ENCODE data around the gene TMOD4. TPM values are rescaled to one million over a fixed set of nuclear protein-coding genes. Genes with fewer than 3 reads are reported as not detected.

The TMOD4 gene
- total RNA-seq, 2 experiments from 2014 or later: 1.4 TPM; not detected in 1

DNA sequence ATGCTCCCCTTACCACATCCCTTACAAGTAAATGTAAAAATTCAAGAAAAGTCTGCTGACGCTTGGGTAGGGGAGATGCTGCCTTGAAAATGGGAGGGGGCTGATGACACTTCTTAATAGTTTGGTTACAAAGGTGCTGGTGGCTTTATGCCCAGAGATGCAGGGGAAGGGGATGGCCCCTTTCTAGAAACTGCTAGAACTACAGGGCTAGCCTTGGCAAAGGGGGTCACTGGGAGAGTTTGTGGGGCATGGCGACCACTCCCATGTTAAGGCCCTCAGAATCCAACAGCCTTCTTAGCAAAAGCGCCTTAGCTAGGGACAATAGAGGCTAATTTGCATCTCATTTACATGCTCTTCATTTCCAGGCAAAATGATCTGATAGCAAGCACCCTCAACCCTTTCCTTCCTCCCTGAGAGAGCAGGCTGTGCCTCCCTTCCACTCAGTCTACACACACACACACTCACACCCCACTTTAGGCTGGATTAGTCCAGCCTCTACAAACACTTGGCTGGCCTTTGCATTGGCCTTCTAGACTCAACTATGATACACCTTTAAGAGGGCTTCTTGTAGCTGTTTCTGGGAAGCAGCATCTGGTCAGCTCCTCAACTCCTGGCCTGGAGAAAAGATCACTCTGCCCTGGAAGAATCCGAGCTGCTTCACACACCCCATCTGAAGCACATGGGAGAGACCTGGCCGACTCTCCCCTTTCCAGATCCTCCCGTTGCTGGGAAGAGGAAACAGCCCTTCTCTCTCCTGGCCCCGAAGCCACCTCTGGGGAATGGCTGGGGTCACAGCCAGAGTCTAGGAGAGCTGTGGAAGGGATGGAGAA lies 31.1 kb downstream of the TMOD4 start:
- Histone ChIP-seq H3K4me3 (ENCODE audit: low read depth, low read length, poor library complexity, severe bottlenecking) (no peak overlapping the region), H3K4me2 (ENCODE audit: low read length) (peak overlapping the region; percentile 17; the same call in 1 of the 2 replicates), H3K79me2 (ENCODE audit: insufficient read depth, low read depth, low read length) (no peaks in the 10 kb centered on the region), H2AFZ (ENCODE audit: low read length) (peak overlapping the region; percentile 43), H3K36me3 (ENCODE audit: insufficient read depth, low read length) (no peaks in the 10 kb centered on the region), H4K20me1 (ENCODE audit: insufficient read depth, low read length) (no peaks in the 10 kb centered on the region), H3K9me2 (ENCODE audit: insufficient read depth, low read length) (no peaks in the 10 kb centered on the region), H3K27ac (ENCODE audit: low read depth, low read length, poor library complexity, severe bottlenecking) (no peak overlapping the region), H3K4me1 (ENCODE audit: insufficient read depth, low read length, poor library complexity, severe bottlenecking) (peaks cover 37% of the 10 kb centered on the region), H3K9me3 (ENCODE audit: low read length) (no peaks in the 10 kb centered on the region)
- POLR2A ChIA-PET: no interaction called here
- BruUV-seq (replicated peaks): no TSS peak
- CTCF ChIA-PET (ENCODE audit: unreplicated experiment): no interaction called here
- TF ChIP-seq EZH2phosphoT487 (IDR thresholded peaks at IDR 0.05; ENCODE audit: borderline replicate concordance, low read depth, low read length): no peak
- DNase-seq (ENCODE audit: low spot score): no peak
- intact Hi-C loops (cut with micrococcal nuclease; ENCODE audit: unreplicated experiment): no loop called here

DNA sequence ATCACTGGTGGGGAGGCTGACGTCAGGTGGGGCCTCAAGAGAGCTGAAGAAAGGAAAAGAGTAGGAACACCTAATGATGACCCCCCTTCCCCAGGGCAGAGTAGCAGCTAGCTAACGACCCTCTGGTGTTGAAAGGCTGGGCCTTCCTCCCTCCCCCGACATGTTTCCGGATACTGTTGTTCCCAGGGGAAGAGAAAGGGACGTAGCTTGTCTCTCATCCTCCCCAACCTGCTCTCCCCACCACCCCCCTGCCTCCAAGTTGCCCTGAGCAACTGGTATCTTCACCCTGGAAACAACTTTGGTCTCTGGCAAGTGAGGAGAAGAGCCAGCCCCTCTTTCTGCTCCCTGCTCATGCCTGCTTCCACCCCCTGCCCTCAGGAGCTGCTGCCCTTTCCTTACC lies 31.8 kb downstream of the TMOD4 start:
- Histone ChIP-seq H3K9me3 (ENCODE audit: low read length) (no peaks in the 10 kb centered on the region), H3K79me2 (ENCODE audit: insufficient read depth, low read depth, low read length) (no peaks in the 10 kb centered on the region), H2AFZ (ENCODE audit: low read length) (peak overlapping the region; percentile 43), H4K20me1 (ENCODE audit: insufficient read depth, low read length) (no peaks in the 10 kb centered on the region), H3K4me3 (ENCODE audit: low read depth, low read length, poor library complexity, severe bottlenecking) (no peak overlapping the region), H3K4me1 (ENCODE audit: insufficient read depth, low read length, poor library complexity, severe bottlenecking) (peaks cover 37% of the 10 kb centered on the region), H3K27ac (ENCODE audit: low read depth, low read length, poor library complexity, severe bottlenecking) (no peak overlapping the region), H3K36me3 (ENCODE audit: insufficient read depth, low read length) (no peaks in the 10 kb centered on the region), H3K4me2 (ENCODE audit: low read length) (peak overlapping the region; percentile 17), H3K9me2 (ENCODE audit: insufficient read depth, low read length) (no peaks in the 10 kb centered on the region)
- intact Hi-C loops (cut with micrococcal nuclease; ENCODE audit: unreplicated experiment): no loop called here
- TF ChIP-seq EZH2phosphoT487 (IDR thresholded peaks at IDR 0.05; ENCODE audit: borderline replicate concordance, low read depth, low read length): no peak
- TF ChIP-seq, protein P1, sequence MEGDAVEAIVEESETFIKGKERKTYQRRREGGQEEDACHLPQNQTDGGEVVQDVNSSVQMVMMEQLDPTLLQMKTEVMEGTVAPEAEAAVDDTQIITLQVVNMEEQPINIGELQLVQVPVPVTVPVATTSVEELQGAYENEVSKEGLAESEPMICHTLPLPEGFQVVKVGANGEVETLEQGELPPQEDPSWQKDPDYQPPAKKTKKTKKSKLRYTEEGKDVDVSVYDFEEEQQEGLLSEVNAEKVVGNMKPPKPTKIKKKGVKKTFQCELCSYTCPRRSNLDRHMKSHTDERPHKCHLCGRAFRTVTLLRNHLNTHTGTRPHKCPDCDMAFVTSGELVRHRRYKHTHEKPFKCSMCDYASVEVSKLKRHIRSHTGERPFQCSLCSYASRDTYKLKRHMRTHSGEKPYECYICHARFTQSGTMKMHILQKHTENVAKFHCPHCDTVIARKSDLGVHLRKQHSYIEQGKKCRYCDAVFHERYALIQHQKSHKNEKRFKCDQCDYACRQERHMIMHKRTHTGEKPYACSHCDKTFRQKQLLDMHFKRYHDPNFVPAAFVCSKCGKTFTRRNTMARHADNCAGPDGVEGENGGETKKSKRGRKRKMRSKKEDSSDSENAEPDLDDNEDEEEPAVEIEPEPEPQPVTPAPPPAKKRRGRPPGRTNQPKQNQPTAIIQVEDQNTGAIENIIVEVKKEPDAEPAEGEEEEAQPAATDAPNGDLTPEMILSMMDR (conservative IDR thresholded peaks at IDR 0.05; ENCODE audit: low read length): no peak
- POLR2A ChIA-PET: no interaction called here
- DNase-seq (ENCODE audit: low spot score): no peak
- BruUV-seq (replicated peaks): no TSS peak
- CTCF ChIA-PET (ENCODE audit: unreplicated experiment): no interaction called here

DNA sequence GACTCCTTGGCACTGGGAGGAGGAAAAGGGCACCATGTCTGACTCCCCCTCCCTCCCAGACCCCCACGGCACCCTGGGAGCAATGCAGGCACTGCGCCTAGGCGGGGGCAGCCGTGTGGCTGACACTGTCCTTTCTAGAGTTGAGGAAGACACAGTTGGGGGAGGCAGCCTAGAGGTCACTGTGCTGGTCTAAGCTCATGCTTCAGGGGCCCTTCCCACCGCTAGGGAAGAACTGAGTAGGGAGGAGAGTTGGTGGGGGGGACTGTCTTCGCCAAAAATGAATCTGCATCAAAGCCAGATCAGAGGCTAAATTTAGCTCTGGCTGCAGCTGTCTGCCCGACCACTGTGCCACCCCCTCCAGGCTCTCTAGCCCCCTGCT lies 32.7 kb downstream of the TMOD4 start:
- peak overlapping the region; percentile 43; the same call in 1 of the 2 replicates for H2AFZ ChIP-seq (ENCODE audit: low read length)
- POLR2A ChIA-PET: interaction anchor here (0.5 kb wide), 1 partner anchor 674 kb away, joined by 5 read pairs; no protein-coding TSS in a partner anchor
- H3K4me3 ChIP-seq (ENCODE audit: low read depth, low read length, poor library complexity, severe bottlenecking): no peak overlapping the region
- intact Hi-C loops (cut with micrococcal nuclease; ENCODE audit: unreplicated experiment): no loop called here
- H3K4me1 ChIP-seq (ENCODE audit: insufficient read depth, low read length, poor library complexity, severe bottlenecking): peaks cover 37% of the 10 kb centered on the region
- TF ChIP-seq, protein P1 (conservative IDR thresholded peaks at IDR 0.05; ENCODE audit: low read length): no peak
- no peak for TF ChIP-seq EZH2phosphoT487 (IDR thresholded peaks at IDR 0.05; ENCODE audit: borderline replicate concordance, low read depth, low read length)
- H3K36me3 ChIP-seq (ENCODE audit: insufficient read depth, low read length): no peaks in the 10 kb centered on the region
- H4K20me1 ChIP-seq (ENCODE audit: insufficient read depth, low read length): no peaks in the 10 kb centered on the region
- no peaks in the 10 kb centered on the region for H3K9me3 ChIP-seq (ENCODE audit: low read length)
- H3K4me2 ChIP-seq (ENCODE audit: low read length): peak overlapping the region; percentile 17
- H3K9me2 ChIP-seq (ENCODE audit: insufficient read depth, low read length): no peaks in the 10 kb centered on the region
- DNase-seq (ENCODE audit: low spot score): no peak
- no peak overlapping the region for H3K27ac ChIP-seq (ENCODE audit: low read depth, low read length, poor library complexity, severe bottlenecking)
- H3K79me2 ChIP-seq (ENCODE audit: insufficient read depth, low read depth, low read length): no peaks in the 10 kb centered on the region
- BruUV-seq (replicated peaks): no TSS peak
- CTCF ChIA-PET (ENCODE audit: unreplicated experiment): no interaction called here

All from OCI-LY7 (cell line).